ENCODE measurements around the gene AWAT1. TPM values are rescaled to one million over a fixed set of nuclear protein-coding genes. Genes with fewer than 3 reads are reported as not detected.
"Not testable (repeated sequence)": the region's sequence is repeated elsewhere in the genome, so short reads cannot be mapped to it uniquely, and the experiment has no call there.

AWAT1 gene
- polyA plus RNA-seq (2012; ENCODE audit: missing spikeins), result not detected

DNA sequence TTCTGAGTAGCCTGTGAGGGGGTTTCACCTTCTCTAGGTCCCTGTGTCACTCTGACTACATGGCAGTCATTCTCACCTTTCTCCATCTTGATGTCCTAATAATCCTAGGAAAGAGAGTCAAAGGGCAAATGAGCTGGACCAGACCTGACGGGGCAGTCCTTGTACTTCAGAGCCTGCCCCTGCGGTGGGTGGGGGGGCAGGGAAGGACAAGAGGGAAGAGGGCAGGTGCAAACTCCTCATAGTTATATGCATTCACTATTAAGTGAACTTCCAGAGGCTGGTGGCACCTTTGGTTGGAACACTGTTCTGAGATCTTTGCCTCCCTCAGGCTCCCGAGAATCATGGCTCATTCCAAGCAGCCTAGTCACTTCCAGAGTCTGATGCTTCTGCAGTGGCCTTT lies at the start of gene AWAT1:
TSS of gene AWAT1 (plus strand) at position 301 of the 400 bp plus-strand sequence. CDS start at position 342, 41 bp downstream.
- FAIRE-seq (no peak), DNase-seq (ENCODE audit: insufficient read length) (no peak)
- no peak for TF ChIP-seq POLR2A (IDR thresholded peaks at IDR 0.05; ENCODE audit: low read depth, low read length)
- no peak for TF ChIP-seq POLR2AphosphoS5 (IDR thresholded peaks at IDR 0.05; ENCODE audit: low read depth, low read length)

DNA sequence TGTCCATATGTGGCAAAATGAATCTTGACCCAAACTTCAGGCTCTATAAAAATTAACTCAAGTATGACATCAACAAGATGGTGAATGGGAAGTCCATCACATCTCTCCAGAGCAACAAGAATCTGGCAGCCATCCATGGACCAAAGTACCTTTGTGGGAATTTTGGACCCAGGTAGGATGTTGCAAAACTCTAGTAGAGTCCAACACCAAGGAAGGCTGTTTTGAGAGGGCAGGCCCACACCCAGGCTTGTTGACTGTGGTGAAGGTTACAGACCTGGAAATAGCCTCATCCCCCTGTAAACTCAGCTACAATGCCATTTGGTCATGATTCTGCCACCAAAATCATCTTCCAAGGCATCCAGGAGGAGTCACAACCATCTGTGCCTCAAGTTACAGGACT lies 44.2 kb upstream of the AWAT1 start:
- FAIRE-seq, result no peak
- no peak for DNase-seq (ENCODE audit: insufficient read length)
- no peak for TF ChIP-seq TAF1 (IDR thresholded peaks at IDR 0.05; ENCODE audit: borderline replicate concordance, low read depth, low read length)
- TF ChIP-seq POLR2A (IDR thresholded peaks at IDR 0.05; ENCODE audit: low read depth, low read length), result no peak
- TF ChIP-seq POLR2AphosphoS5 (IDR thresholded peaks at IDR 0.05; ENCODE audit: low read depth, low read length), result no peak

DNA sequence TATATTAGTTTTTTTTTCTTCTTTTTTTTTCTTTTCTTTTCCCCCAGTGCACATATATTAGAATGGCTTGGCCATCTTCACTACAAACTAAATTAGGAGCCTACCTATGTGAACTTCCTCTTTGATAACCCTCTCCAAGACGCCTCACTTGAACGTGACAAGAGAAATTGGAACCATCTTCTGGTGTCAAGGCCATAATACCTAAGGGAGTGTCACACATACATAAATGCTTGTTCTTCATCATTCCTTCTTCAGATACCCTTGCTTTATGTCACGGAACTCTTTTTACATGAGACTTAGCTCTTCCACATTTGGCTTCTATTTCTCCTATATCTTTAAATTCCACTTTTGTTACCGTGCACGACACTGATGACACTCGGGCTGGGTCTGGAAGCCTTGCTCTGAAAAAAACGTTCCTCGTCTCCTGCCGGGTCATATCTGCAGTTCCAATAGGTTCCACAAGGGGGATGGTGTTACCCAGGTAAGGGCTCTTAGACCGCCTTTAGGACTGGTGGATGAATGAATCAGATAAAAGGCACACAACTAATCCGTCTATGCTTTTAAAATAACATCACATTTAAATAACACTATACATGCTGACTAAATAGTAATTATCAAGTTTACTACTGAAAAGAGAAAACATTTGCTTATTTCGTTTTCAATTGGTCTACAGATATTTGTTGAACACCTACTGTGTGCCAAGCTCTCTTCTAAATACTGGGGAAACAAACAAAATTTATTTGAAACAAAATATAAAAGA lies 37.3 kb upstream of the AWAT1 start:
- FAIRE-seq, result peak; percentile 63
- no peak for DNase-seq (ENCODE audit: insufficient read length)
- TF ChIP-seq POLR2AphosphoS5 (IDR thresholded peaks at IDR 0.05; ENCODE audit: low read depth, low read length) (no peak), POLR2A (IDR thresholded peaks at IDR 0.05; ENCODE audit: low read depth, low read length) (no peak), TAF1 (IDR thresholded peaks at IDR 0.05; ENCODE audit: borderline replicate concordance, low read depth, low read length) (no peak)

DNA sequence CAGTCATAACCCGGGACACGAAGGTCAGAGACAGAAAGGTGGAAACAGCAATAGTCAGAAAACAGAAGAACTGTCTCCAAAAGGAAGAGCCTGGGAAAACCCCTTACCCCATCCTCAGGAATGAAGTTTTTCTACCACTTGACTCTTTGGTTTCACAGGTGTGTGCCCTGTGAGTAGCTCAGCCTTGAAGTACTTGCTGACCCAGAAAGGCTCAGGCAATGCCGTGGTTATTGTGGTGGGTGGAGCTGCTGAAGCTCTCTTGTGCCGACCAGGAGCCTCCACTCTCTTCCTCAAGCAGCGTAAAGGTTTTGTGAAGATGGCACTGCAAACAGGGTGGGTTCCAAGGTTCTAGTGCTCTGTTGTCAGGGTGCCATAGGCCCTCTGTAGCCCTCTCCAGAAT lies 32.7 kb upstream of the AWAT1 start:
- TF ChIP-seq TAF1 (IDR thresholded peaks at IDR 0.05; ENCODE audit: borderline replicate concordance, low read depth, low read length) (no peak), POLR2AphosphoS5 (IDR thresholded peaks at IDR 0.05; ENCODE audit: low read depth, low read length) (no peak), POLR2A (IDR thresholded peaks at IDR 0.05; ENCODE audit: low read depth, low read length) (no peak)
- DNase-seq (ENCODE audit: insufficient read length) (no peak), FAIRE-seq (no peak)

DNA sequence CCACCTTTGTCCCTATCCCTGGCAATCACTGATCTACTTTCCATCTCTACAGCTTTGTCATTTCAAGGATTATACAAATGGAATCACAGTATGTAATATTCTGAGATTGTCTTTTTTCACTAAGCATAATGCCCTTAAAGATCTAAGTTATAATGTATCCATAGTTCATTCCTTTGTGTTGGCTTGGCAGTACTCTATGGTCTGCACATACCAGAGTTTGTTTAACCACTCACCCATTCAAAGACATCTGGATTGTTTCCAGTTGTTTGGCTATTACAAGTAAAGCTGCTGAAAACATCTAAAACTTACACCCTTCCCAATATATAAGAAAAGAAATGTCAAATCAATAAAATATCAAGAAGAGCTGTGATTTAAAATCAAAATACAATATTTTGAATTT lies 26.0 kb upstream of the AWAT1 start:
- DNase-seq (ENCODE audit: insufficient read length), result no peak
- FAIRE-seq, result no peak
- no peak for TF ChIP-seq POLR2AphosphoS5 (IDR thresholded peaks at IDR 0.05; ENCODE audit: low read depth, low read length)
- TF ChIP-seq POLR2A (IDR thresholded peaks at IDR 0.05; ENCODE audit: low read depth, low read length), result no peak
- no peak for TF ChIP-seq TAF1 (IDR thresholded peaks at IDR 0.05; ENCODE audit: borderline replicate concordance, low read depth, low read length)

DNA sequence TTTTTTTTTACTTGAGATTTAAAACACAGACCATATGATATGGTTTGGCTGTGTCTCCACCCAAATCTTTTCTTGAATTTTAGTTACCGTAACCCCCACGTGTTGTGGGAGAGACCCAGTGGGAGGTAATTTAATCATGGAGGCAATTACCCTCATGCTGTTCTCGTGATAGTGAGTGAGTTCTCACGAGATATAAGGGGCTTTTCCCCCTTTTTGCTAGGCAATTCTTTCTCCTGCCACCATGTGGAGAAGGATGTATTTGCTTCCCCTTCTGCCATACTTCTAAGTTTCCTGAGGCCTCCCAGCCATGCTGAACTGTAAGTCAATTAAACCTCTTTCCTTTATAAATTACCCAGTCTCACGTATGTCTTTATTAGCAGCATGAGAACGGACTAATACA lies 24.9 kb upstream of the AWAT1 start:
- FAIRE-seq; DNase-seq (ENCODE audit: insufficient read length): not testable (repeated sequence)

DNA sequence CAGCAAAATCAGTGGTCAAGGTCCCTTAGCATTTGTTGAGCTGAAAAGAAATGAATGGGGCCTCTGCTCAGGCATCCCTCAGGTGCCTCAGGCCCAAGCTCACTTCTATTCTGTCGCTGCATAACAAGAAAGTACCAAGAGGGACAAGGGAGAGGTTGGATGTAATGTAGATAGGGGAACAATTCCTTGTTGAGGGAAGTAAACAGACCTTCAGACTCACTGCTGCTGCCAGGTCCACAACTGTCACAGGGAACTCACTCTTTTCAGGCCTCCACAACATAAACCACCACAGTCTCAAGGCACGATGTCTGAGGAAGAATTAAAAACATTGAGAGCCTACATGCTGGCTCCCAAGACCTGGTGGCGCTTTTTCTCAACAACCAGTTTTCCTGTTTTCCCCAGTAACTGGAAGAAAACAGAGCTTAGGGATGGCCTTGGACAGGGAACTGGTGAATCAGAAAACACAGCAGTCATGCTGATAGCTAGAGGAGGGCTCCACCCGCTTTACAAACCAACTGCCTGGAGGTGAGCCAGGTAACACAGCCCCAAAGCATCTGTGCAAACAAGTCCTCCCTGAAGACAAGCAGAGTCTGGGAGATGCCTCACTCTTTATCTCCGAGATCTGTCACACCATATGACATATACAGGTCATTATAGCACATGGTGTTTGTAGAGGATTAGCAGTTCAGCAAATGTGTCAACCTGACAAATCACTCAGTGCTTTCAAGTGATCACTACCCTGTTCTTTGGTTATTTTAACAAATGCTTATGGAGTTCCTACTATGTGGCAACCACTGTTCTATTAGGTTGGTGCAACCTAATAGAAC lies 14.3 kb upstream of the AWAT1 start:
- no peak for TF ChIP-seq TAF1 (IDR thresholded peaks at IDR 0.05; ENCODE audit: borderline replicate concordance, low read depth, low read length)
- no peak for TF ChIP-seq POLR2A (IDR thresholded peaks at IDR 0.05; ENCODE audit: low read depth, low read length)
- TF ChIP-seq POLR2AphosphoS5 (IDR thresholded peaks at IDR 0.05; ENCODE audit: low read depth, low read length), result no peak

DNA sequence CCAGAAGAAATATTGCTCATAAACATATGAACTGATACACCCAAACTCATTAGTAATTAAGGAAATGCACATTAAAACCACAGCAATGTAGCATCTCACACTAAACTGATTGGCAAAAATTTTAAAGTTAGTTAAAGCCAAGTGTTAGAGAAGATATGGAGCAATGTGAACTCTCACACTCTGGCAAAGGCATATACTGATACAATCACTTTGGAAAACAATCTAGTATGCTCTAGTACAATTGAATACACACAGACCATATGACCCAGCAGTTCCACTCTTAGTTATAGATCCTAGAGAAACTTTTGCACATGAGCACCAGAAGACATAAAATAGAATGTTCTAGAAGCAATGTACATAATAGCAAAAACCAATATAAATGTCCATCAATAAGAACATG lies 8.4 kb upstream of the AWAT1 start:
- TF ChIP-seq POLR2AphosphoS5 (IDR thresholded peaks at IDR 0.05; ENCODE audit: low read depth, low read length) (no peak), POLR2A (IDR thresholded peaks at IDR 0.05; ENCODE audit: low read depth, low read length) (no peak), TAF1 (IDR thresholded peaks at IDR 0.05; ENCODE audit: borderline replicate concordance, low read depth, low read length) (no peak)
- DNase-seq (ENCODE audit: insufficient read length) (no peak), FAIRE-seq (no peak)

More for the DNA sequence above, 14.3 kb upstream of the AWAT1 start:
- no peak for FAIRE-seq
- no peak for DNase-seq (ENCODE audit: insufficient read length)

DNA sequence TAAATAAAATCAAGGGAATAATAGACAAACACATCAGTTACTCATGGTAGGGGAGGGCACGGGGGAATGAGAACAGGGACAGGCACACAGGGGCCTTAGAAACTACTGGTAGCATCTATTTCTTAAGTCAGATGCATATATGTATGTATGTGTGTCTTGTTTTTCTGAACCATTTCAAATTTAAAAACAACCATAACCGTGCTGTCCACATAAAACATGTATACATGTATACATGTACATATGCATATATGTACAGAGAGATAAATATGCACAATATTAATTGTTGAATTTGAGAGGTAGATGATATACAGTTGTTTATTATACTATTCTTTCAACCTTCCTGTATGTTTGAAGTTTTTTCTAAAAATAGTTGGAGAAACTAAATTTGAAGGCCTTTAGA lies 7.8 kb upstream of the AWAT1 start:
- DNase-seq (ENCODE audit: insufficient read length) (no peak), FAIRE-seq (no peak)
- TF ChIP-seq TAF1 (IDR thresholded peaks at IDR 0.05; ENCODE audit: borderline replicate concordance, low read depth, low read length) (no peak), POLR2AphosphoS5 (IDR thresholded peaks at IDR 0.05; ENCODE audit: low read depth, low read length) (no peak), POLR2A (IDR thresholded peaks at IDR 0.05; ENCODE audit: low read depth, low read length) (no peak)

DNA sequence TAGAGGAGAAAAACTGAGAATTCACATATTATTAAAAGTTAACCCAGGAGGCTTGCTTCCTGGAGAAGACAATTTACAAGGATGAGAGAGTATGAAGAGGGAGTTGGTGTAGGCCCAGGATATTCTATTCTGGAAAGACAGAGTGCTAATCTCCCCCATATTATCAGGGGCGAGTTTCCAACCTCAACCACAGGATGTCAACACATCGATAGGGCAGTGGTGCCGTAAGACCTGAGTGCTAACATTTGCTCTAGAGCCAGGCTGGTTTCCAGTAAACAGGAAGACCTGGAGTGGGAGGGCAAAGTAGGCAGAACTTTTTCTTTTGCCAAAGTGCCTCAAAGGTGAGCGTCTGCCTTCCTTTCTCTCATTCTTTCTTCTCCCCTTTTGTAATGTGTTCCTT lies 2.8 kb upstream of the AWAT1 start:
- FAIRE-seq (no peak), DNase-seq (ENCODE audit: insufficient read length) (no peak)
- TF ChIP-seq POLR2A (IDR thresholded peaks at IDR 0.05; ENCODE audit: low read depth, low read length), result no peak
- TF ChIP-seq POLR2AphosphoS5 (IDR thresholded peaks at IDR 0.05; ENCODE audit: low read depth, low read length), result no peak
- no peak for TF ChIP-seq TAF1 (IDR thresholded peaks at IDR 0.05; ENCODE audit: borderline replicate concordance, low read depth, low read length)

DNA sequence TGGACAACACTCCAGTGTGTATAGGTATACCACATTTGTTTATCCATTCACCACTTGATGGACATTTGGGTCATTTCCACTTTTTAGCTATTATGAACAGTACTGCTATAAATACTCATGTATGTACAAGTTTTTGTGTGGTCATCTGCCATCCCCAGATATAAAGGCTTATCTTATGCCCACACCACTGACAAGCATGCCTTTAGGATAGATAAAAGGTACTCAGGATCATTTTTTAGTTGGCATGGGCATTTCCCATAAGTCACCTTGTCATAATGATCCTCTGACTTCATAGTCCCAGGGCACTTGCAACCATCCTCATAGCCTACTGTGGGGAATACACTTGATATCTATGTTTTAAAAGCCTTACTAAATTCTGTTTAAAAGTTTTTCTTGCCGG lies 6.3 kb downstream of the AWAT1 start:
- FAIRE-seq, result no peak
- no peak for DNase-seq (ENCODE audit: insufficient read length)
- TF ChIP-seq POLR2AphosphoS5 (IDR thresholded peaks at IDR 0.05; ENCODE audit: low read depth, low read length) (no peak), TAF1 (IDR thresholded peaks at IDR 0.05; ENCODE audit: borderline replicate concordance, low read depth, low read length) (no peak), POLR2A (IDR thresholded peaks at IDR 0.05; ENCODE audit: low read depth, low read length) (no peak)

DNA sequence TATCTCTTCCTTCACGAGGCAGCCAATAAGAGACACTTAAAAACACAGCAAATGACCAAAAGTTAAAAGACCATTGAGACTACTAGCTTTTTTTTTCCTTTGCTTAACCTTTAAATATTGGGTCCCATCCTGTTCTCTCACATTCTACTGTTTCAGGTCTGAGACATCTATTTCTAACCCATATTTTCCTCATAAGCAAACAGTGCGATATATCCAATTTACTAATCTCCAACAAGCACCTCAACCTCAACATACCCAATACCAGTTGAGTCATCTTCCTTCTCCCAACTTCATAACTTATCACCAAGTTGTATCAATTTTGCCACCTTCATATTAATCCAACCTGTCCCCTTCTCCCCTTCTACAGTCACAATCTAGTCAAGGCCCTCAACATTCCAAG lies 7.0 kb downstream of the AWAT1 start:
- TF ChIP-seq POLR2AphosphoS5 (IDR thresholded peaks at IDR 0.05; ENCODE audit: low read depth, low read length), result no peak
- no peak for TF ChIP-seq TAF1 (IDR thresholded peaks at IDR 0.05; ENCODE audit: borderline replicate concordance, low read depth, low read length)
- TF ChIP-seq POLR2A (IDR thresholded peaks at IDR 0.05; ENCODE audit: low read depth, low read length), result no peak
- DNase-seq (ENCODE audit: insufficient read length) (no peak), FAIRE-seq (no peak)

DNA sequence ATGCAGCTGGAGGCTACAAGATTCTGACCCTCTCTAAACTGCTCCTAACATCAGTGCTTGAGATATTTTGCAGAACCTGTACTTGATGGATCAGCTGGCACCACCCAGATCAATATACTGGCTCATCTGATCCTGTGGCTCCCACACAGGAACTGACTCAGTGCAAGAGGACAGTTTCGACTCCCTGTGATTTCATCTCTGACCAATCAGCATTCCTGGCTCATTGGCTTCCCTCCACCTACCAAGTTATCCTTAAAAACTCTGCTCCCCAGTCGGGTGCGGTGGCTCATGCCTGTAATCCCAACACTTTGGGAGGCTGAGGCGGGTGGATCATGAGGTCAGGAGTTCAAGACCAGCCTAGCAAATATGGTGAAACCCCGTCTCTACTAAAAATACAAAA lies 9.1 kb downstream of the AWAT1 start:
- DNase-seq (ENCODE audit: insufficient read length); FAIRE-seq: not testable (repeated sequence)
